H1 (cell line): Measurements from ENCODE around the gene LRRC56. TPM values are rescaled to one million over a fixed set of nuclear protein-coding genes. Genes with fewer than 3 reads are reported as not detected.

Experiments used
- CBX8 ChIP-seq: fragments of 300-800, 300-1000 bp; sonication (generic); IDR thresholded peaks from 2 replicates; pipeline ENCODE4 v1.7.1; 2016; ENCODE audit warnings: low read depth, low read length, borderline replicate concordance
- CHD2 ChIP-seq: IDR thresholded peaks from 2 replicates; pipeline ENCODE4 v1.6.1; 2012; ENCODE audit warnings: low read length, improper control_type of control experiment
- CHD7 ChIP-seq: fragments of 300-600 bp; sonication (generic); IDR thresholded peaks from 2 replicates; pipeline ENCODE4 v1.7.1; 2012; ENCODE audit warnings: low read length, moderate library complexity, mild to moderate bottlenecking, inconsistent platforms; ENCODE audit not compliant: insufficient replicate concordance
- CREB1 ChIP-seq: IDR thresholded peaks from 2 replicates; pipeline ENCODE4 v1.6.1; 2012; ENCODE audit warnings: inconsistent platforms
- FOSL1 ChIP-seq: IDR thresholded peaks from 2 replicates; pipeline ENCODE4 v1.6.1; 2011; ENCODE audit warnings: mild to moderate bottlenecking, low read depth, low read length, moderate library complexity; ENCODE audit not compliant: insufficient read depth
- JUND ChIP-seq: IDR thresholded peaks from 2 replicates; pipeline ENCODE4 v1.6.1; 2011; ENCODE audit warnings: mild to moderate bottlenecking, improper control_type of control experiment, low read length
- SAP30 ChIP-seq: fragments of 300-600 bp; sonication (generic); IDR thresholded peaks from 2 replicates; pipeline ENCODE4 v1.7.1; 2012; ENCODE audit warnings: low read length, moderate library complexity, mild to moderate bottlenecking, inconsistent platforms; ENCODE audit not compliant: insufficient read depth, insufficient replicate concordance
- SIRT6 ChIP-seq: IDR thresholded peaks from one replicate; pipeline ENCODE4 v1.7.1; 2012; ENCODE audit warnings: low read length, inconsistent platforms
- SUZ12 ChIP-seq: fragments of 200-600 bp; sonication (generic); IDR thresholded peaks from 2 replicates; pipeline ENCODE4 v1.6.1; 2012; ENCODE audit warnings: mild to moderate bottlenecking, inconsistent platforms, low read length, moderate library complexity, mixed read lengths
- YY1 ChIP-seq: IDR thresholded peaks from 2 replicates; pipeline ENCODE4 v1.6.1; 2011; ENCODE audit warnings: low read depth, mild to moderate bottlenecking, low read length
- polyA plus RNA-seq, 7 experiments: library from polyadenylated mRNA; depleted of rRNA in 3 of 7; stranded (reverse) in 5 of 7; unstranded in 2 of 7; fragments of >200 nt in 5 of 7; fragments of 200-250 nt in 2 of 7; gene quantifications; 1 replicate in 5 of 7; 2 replicates in 1 of 7; 4 replicates in 1 of 7; pipeline versions ENCODE4 v1.2.1 to v1.2.3, GENCODE V29; 2011 to 2013; ENCODE audit warnings: missing spikeins in 2 of 7, mixed read lengths in 2 of 7
- total RNA-seq: library from RNA; stranded (reverse); fragmentation: NEBNext Ultra II Directional; extraction: Animal tissue kit (Norgen Biotek cat#: 25700); gene quantifications from 2 replicates; pipeline ENCODE4 v1.2.1, GENCODE V29; 2021

Gene LRRC56
- total and polyA plus RNA-seq, 2 of the 8 experiments (the other 6 are each of a cell fraction or from before 2014, with no cell fraction given): 0.94 to 1.9 TPM

DNA sequence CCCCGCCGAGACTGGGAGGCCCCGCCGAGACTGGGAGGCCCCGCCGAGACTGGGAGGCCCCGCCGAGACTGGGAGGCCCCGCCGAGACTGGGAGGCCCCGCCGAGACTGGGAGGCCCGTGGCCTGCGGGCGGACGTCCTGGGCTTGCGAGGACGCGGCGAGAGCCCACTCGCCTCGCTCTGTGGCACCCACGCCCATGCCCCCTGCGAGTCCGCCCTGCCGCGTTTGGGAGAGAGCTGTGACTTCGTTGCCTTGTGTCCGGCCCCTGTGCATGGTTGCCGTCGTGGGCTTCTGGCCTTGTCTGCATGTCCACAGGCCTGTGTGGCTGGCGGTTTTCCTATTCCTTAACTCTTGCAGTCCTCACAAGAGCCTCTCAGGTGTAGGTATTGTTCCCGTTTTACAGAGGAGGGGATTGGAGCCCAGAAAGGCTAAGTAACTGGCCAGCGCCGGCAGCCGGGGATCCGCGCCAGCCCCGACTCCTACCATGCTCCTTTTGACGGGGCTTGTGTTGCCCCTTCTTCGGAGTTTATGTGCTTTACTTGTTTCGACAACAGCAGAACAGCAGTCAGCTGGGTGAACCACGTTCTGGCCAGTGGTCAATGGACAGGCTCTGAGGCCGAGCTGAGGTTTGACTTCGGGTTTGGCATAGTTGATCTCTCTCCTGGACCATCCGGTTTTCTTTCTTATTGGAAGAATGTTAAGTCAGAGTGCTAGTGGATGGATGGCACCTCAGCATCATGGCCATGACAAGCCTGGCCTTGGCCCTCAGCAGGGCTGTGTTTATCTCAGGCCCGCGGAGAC lies 39.7 kb downstream of the LRRC56 start (continued):
- TF ChIP-seq CHD7 (no peak), SUZ12 (no peak), SAP30 (peak; percentile 49), YY1 (no peak), CBX8 (no peak), FOSL1 (no peak), JUND (no peak), CREB1 (no peak), CHD2 (no peak), SIRT6 (no peak)
